ENCODE results near the gene CKS2.
A peak's percentile ranks its signal among the peaks of the same experiment; 100 is the strongest.
"Not testable (repeated sequence)": the region's sequence is repeated elsewhere in the genome, so short reads cannot be mapped to it uniquely, and the experiment has no call there.

Gene CKS2

DNA sequence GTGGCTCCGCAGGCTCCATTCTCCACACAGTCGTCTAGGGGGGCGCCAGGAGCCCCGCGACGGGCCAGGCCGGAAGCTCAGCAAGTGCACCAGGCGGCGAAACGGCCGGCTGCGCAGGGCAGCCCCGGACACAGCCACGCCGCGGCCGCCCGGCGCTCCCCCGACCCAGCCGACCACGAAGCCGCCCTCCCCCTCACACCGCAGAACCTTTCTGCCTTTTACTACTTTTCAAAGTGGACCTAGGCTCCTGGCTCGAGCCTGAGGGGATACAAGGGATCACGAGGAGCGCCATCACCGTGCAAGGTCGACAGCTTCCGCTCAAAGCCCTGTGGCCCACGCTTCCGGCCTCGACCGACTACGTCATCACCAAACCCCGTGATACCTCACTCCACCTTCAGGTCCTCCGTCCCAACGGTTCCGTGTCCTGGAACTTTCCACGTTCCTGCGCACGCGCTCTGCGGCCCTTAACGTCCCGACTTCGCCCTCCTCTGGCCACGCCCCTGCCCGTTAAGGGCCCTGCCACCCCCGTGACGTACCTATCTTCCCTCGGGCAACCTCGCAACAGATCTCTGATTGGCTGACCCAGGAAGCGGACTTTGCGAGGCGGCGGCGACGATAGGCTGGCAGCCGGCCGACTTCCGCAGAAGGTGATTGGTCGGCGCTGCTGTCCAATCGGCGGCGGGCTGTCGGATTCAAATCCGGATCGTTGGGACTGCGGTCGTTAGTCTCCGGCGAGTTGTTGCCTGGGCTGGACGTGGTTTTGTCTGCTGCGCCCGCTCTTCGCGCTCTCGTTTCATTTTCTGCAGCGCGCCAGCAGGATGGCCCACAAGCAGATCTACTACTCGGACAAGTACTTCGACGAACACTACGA lies at the start of gene CKS2:
Gene CKS2 (plus strand): TSS at position 721 of the 871 bp plus-strand sequence. CDS start 98 bp downstream, at position 819.
- no peaks in the 10 kb centered on the region for H3K9me3 ChIP-seq (ENCODE audit: low read length)
- peaks cover 18% of the 10 kb centered on the region for H3K4me1 ChIP-seq (ENCODE audit: insufficient read depth, low read length)
- no peaks in the 10 kb centered on the region for H3K27me3 ChIP-seq (ENCODE audit: control insufficient read depth in 1 of 2, insufficient read depth in 2 of 2, low read length in 2 of 2)
- peak within 1 kb of the TSS; percentile 92 for H3K9ac ChIP-seq (ENCODE audit: low read length)
- peak within 1 kb of the TSS; percentile 92 for H3K27ac ChIP-seq (ENCODE audit: low read depth, low read length)
- peak within 1 kb of the TSS; percentile 77 to 94 for H3K4me3 ChIP-seq (ENCODE audit: low read depth in 1 of 2, low read length in 2 of 2)
- peaks cover 5% of the 10 kb centered on the region for H3K36me3 ChIP-seq (ENCODE audit: insufficient read depth, low read length)

DNA sequence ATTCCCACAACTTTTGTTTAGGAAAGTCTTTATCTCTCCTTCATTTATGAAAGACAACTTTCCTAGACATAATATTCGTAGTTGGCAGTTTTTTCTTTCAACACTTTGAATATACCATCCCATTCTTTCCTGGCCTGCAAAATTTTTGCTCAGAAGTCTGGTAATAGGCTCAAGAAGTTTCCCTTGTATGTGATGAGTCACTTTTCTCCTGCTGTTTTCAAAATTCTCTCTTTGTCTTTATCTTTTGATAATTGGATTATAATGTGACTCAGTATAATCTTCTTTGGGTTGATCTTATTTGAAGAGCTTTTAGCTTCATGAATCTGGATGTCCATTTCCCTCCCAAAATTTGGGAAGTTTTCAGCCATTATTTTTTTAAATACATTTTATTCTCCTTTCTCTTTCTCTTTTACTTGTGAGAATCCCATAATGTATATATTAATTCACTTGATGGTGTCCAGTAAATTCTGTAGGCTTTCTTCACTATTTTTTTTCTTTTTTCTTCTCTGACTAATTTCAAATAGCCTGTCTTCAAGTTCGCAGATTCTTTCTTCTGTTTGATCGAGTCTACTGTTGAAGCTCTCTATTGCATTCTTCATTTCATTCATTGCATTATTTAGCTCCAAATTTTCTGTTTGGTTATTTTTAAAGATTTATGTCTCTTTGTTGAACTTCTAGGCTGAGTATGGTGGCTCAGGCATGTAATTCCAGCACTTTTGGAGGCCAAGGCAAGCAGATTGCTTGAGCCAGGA lies 37.3 kb upstream of the CKS2 start:
- no peaks in the 10 kb centered on the region for H3K4me1 ChIP-seq (ENCODE audit: insufficient read depth, low read length)
- H3K4me3 ChIP-seq (ENCODE audit: low read depth in 1 of 2, low read length in 2 of 2), result no peak overlapping the region

DNA sequence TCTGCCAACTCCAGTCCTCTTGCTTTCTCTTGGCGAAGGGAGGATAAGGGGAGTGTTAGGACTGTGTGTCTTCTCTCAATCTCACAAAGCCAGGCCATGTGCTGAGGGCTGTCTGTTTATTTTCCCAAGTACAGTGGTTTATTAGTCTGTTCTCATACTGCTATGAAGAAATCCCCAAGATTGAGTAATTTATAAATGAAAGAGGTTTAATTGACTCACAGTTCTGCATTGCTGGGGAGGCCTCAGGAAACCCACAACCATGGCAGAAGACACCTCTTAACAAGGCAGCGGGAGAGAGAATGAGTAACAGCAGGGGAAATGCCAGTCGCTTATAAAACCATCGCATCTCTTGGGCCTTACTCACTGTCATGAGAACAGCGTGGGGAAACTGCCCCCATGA lies 36.2 kb upstream of the CKS2 start:
- Histone ChIP-seq H3K9ac (ENCODE audit: low read length) (no peak overlapping the region), H3K36me3 (ENCODE audit: insufficient read depth, low read length) (no peaks in the 10 kb centered on the region), H3K4me1 (ENCODE audit: insufficient read depth, low read length) (no peaks in the 10 kb centered on the region), H3K4me3 (ENCODE audit: low read depth in 1 of 2, low read length in 2 of 2) (no peak overlapping the region), H3K27me3 (ENCODE audit: control insufficient read depth in 1 of 2, insufficient read depth in 2 of 2, low read length in 2 of 2) (no peaks in the 10 kb centered on the region), H3K27ac (ENCODE audit: low read depth, low read length) (no peak overlapping the region), H3K9me3 (ENCODE audit: low read length) (no peaks in the 10 kb centered on the region)

More for the DNA sequence above, 37.3 kb upstream of the CKS2 start:
- no peak overlapping the region for H3K9ac ChIP-seq (ENCODE audit: low read length)
- no peaks in the 10 kb centered on the region for H3K27me3 ChIP-seq (ENCODE audit: control insufficient read depth in 1 of 2, insufficient read depth in 2 of 2, low read length in 2 of 2)
- H3K9me3 ChIP-seq (ENCODE audit: low read length), result no peaks in the 10 kb centered on the region
- no peaks in the 10 kb centered on the region for H3K36me3 ChIP-seq (ENCODE audit: insufficient read depth, low read length)
- no peak overlapping the region for H3K27ac ChIP-seq (ENCODE audit: low read depth, low read length)

DNA sequence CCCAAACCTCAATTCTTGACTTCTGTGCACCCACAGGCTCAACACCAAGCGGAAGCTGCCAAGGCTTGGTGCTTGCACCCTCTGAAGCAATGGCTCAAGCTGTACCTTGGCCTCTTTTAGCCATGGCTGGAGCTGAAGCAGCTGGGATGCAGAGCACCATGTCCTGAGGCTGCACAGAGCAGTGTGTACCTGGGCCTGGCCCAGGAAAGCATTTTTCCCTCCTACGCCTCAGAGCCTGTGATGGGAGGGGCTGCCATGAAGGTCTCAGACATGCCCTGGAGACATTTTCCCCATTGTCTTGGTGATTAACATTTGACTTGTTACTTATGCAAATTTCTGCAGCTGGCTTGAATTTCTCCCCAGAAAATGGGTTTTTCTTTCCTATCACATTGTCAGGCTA lies 35.0 kb upstream of the CKS2 start:
- not testable (repeated sequence) for H3K27me3 ChIP-seq (ENCODE audit: control insufficient read depth in 1 of 2, insufficient read depth in 2 of 2, low read length in 2 of 2); H3K9me3 ChIP-seq (ENCODE audit: low read length); H3K9ac ChIP-seq (ENCODE audit: low read length); H3K27ac ChIP-seq (ENCODE audit: low read depth, low read length); H3K36me3 ChIP-seq (ENCODE audit: insufficient read depth, low read length); H3K4me1 ChIP-seq (ENCODE audit: insufficient read depth, low read length); H3K4me3 ChIP-seq (ENCODE audit: low read depth in 1 of 2, low read length in 2 of 2)

DNA sequence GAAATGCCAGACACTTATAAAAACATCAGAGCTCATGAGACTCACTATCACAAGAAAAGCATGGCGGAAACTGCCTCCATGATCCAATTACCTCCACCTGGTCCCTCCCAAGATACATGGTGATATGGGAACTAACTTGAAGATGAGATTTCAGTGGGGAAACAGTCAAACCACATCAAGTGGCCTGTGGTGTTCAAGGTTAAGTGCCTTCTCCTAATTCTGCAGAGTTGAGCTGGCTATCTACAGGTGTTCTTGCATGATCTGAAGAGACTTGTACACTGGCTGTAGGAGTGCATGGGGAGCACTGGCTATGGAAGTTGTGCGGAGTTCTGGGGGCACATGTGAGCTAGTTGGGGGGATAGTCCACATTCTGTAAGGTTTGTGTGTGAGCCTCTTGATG lies 34.0 kb upstream of the CKS2 start:
- no peak overlapping the region for H3K9ac ChIP-seq (ENCODE audit: low read length)
- no peaks in the 10 kb centered on the region for H3K9me3 ChIP-seq (ENCODE audit: low read length)
- H3K4me1 ChIP-seq (ENCODE audit: insufficient read depth, low read length), result no peaks in the 10 kb centered on the region
- no peaks in the 10 kb centered on the region for H3K27me3 ChIP-seq (ENCODE audit: control insufficient read depth in 1 of 2, insufficient read depth in 2 of 2, low read length in 2 of 2)
- no peak overlapping the region for H3K4me3 ChIP-seq (ENCODE audit: low read depth in 1 of 2, low read length in 2 of 2)
- H3K36me3 ChIP-seq (ENCODE audit: insufficient read depth, low read length), result no peaks in the 10 kb centered on the region
- no peak overlapping the region for H3K27ac ChIP-seq (ENCODE audit: low read depth, low read length)

DNA sequence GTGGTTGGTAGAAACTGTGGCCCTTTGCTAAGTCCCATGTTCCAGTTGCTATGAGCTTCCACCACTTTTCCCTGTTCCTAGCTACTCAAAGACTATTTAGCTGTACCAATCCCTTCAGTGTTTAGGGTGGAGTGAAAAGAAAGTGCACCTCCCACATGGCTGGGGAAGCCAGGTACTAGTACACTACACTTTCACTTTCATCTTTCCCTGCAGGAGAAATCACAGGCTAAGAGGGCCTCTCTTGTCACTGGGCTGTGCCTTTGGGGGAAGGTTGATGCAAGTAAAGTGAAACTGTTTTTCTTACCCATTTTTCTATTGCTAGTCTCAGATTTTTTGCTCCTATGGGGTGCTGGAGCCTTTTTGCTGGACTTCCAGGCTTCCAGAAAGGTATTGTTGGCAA lies 33.5 kb upstream of the CKS2 start:
- Histone ChIP-seq H3K4me1 (ENCODE audit: insufficient read depth, low read length) (no peaks in the 10 kb centered on the region), H3K27ac (ENCODE audit: low read depth, low read length) (no peak overlapping the region), H3K9me3 (ENCODE audit: low read length) (no peaks in the 10 kb centered on the region), H3K27me3 (ENCODE audit: control insufficient read depth in 1 of 2, insufficient read depth in 2 of 2, low read length in 2 of 2) (no peaks in the 10 kb centered on the region), H3K4me3 (ENCODE audit: low read depth in 1 of 2, low read length in 2 of 2) (no peak overlapping the region), H3K36me3 (ENCODE audit: insufficient read depth, low read length) (no peaks in the 10 kb centered on the region), H3K9ac (ENCODE audit: low read length) (no peak overlapping the region)

DNA sequence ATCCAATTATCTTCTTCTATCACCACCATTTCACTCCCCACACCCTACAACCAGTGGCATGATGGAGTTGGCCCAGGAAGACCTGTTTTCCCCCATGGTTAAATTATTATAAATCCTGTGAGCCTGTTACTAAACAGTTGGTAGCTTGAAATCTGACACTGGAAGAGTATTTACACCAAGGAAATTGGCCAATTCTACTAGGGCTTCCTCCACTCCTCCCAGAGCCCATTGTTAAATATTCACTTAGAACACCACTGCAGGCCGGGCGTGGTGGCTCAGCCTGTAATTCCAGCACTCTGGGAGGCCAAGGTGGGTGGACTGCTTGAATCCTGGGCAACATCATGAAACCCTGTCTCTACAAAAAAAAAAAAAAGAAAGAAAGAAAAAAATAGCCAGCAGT lies 32.4 kb upstream of the CKS2 start:
- H3K9me3 ChIP-seq (ENCODE audit: low read length), result no peaks in the 10 kb centered on the region
- no peaks in the 10 kb centered on the region for H3K27me3 ChIP-seq (ENCODE audit: control insufficient read depth in 1 of 2, insufficient read depth in 2 of 2, low read length in 2 of 2)
- H3K4me1 ChIP-seq (ENCODE audit: insufficient read depth, low read length), result no peaks in the 10 kb centered on the region

DNA sequence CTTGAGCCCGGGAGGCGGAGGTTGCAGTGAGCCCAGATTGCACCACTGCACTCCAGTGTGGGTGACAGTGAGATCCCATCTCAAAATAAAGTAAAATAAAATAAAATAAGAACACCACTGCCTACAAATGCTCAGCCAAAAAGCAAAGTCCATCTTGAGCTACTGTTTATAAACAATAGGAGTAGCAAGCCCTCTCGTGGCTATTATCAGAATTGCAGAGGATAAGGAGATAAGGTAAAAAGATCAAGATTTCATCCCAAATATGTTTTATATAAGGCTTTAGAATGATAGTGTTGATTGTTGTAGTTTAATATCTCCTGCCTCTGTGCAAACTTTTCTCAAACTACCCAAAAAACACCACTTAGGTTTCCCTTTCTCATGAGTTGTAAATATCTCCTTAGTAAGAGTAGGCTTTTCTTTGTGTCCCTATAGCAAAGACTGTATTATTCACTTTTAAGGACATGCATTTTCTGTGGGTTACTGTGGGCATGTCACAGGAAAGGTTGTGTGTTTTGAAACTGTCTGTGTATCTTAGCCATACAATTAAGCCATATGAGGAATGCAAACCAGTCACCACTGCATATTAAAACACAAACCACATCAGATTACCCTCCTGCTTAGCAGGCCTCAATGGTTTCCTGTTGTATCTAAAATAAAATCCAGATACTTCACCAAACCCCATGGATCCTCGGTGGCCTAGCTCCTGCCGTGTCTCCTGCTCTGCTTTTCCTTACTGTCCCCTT lies 31.8 kb upstream of the CKS2 start:
- H3K9me3 ChIP-seq (ENCODE audit: low read length), result no peaks in the 10 kb centered on the region
- H3K4me1 ChIP-seq (ENCODE audit: insufficient read depth, low read length), result no peaks in the 10 kb centered on the region
- H3K27ac ChIP-seq (ENCODE audit: low read depth, low read length), result no peak overlapping the region
- no peak overlapping the region for H3K9ac ChIP-seq (ENCODE audit: low read length)
- H3K36me3 ChIP-seq (ENCODE audit: insufficient read depth, low read length), result no peaks in the 10 kb centered on the region
- no peaks in the 10 kb centered on the region for H3K27me3 ChIP-seq (ENCODE audit: control insufficient read depth in 1 of 2, insufficient read depth in 2 of 2, low read length in 2 of 2)
- no peak overlapping the region for H3K4me3 ChIP-seq (ENCODE audit: low read depth in 1 of 2, low read length in 2 of 2)

More for the DNA sequence above, 32.4 kb upstream of the CKS2 start:
- H3K27ac ChIP-seq (ENCODE audit: low read depth, low read length), result no peak overlapping the region
- no peak overlapping the region for H3K4me3 ChIP-seq (ENCODE audit: low read depth in 1 of 2, low read length in 2 of 2)
- H3K9ac ChIP-seq (ENCODE audit: low read length), result no peak overlapping the region
- H3K36me3 ChIP-seq (ENCODE audit: insufficient read depth, low read length), result no peaks in the 10 kb centered on the region

DNA sequence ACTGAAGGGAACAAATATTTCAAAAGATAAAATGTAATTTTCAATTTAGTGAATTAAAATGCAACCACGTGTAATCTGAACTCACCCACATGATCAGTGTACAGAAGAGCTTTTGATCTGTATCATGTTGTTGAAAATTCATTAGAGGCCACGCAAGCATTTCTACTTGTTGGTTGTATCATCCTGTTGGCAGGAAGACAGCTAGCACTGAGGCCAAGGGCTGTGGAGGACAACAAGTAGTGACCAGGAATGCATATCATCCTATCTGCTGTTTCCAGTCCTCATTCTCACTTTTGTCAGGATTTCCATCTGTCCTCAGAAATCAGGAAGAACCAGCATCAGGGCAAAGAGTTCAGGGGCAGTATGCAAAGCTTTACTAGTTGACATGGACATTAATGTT lies 29.9 kb upstream of the CKS2 start:
- no peaks in the 10 kb centered on the region for H3K36me3 ChIP-seq (ENCODE audit: insufficient read depth, low read length)
- H3K27me3 ChIP-seq (ENCODE audit: control insufficient read depth in 1 of 2, insufficient read depth in 2 of 2, low read length in 2 of 2), result no peaks in the 10 kb centered on the region
- H3K27ac ChIP-seq (ENCODE audit: low read depth, low read length), result no peak overlapping the region
- no peaks in the 10 kb centered on the region for H3K9me3 ChIP-seq (ENCODE audit: low read length)
- H3K9ac ChIP-seq (ENCODE audit: low read length), result no peak overlapping the region
- no peaks in the 10 kb centered on the region for H3K4me1 ChIP-seq (ENCODE audit: insufficient read depth, low read length)
- no peak overlapping the region for H3K4me3 ChIP-seq (ENCODE audit: low read depth in 1 of 2, low read length in 2 of 2)

DNA sequence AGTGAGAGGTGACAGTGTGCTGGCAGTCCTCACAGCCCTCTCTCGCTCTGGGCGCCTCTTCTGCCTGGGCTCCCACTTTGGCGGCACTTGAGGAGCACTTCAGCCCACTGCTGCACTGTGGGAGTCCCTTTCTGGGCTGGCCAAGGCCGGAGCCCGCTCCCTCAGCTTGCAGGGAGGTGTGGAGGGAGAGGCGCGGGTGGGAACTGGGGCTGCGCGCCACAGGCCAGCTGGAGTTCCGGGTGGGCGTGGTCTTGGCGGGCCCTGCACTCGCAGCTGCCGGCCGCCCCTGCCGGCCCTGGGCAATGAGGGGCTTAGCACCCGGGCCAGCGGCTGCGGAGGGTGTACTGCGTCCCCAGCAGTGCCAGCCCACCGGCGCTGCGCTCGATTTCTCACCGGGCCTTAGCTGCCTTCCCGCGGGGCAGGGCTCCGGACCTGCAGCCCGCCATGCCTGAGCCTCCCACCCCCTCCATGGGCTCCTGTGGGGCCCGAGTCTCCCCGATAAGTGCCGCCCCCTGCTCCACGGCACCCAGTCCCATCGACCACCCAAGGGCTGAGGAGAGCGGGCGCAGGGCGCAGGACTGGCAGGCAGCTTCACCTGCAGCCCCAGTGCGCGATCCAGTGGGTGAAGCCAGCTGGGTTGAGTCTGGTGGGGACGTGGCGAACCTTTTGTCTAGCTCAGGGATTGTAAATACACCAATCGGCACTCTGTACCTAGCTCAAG lies 28.6 kb upstream of the CKS2 start:
- H3K27me3 ChIP-seq (ENCODE audit: control insufficient read depth in 1 of 2, insufficient read depth in 2 of 2, low read length in 2 of 2); H3K27ac ChIP-seq (ENCODE audit: low read depth, low read length); H3K4me3 ChIP-seq (ENCODE audit: low read depth in 1 of 2, low read length in 2 of 2); H3K4me1 ChIP-seq (ENCODE audit: insufficient read depth, low read length); H3K9me3 ChIP-seq (ENCODE audit: low read length); H3K9ac ChIP-seq (ENCODE audit: low read length); H3K36me3 ChIP-seq (ENCODE audit: insufficient read depth, low read length): not testable (repeated sequence)

DNA sequence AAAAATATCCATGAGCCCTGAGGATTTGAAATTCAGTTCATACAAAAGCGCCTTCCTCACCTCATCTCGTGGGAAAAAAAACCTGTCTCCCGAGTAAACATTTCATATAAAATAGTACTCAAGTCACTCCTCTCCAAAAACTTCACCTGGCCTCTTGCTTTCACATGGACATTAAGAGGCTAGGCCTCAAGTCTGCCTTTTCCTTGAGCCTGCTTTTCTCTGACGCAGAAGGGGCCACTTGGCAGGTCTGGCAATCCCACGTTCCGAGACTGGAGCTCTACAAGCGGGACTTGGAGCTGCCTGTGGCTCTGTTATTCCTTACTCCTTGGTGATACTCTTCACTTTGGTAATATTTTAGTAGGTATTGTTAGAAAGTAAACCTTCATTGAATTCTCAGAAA lies 26.9 kb upstream of the CKS2 start:
- H3K9ac ChIP-seq (ENCODE audit: low read length), result no peak overlapping the region
- H3K4me1 ChIP-seq (ENCODE audit: insufficient read depth, low read length), result no peaks in the 10 kb centered on the region
- no peak overlapping the region for H3K27ac ChIP-seq (ENCODE audit: low read depth, low read length)
- no peaks in the 10 kb centered on the region for H3K27me3 ChIP-seq (ENCODE audit: control insufficient read depth in 1 of 2, insufficient read depth in 2 of 2, low read length in 2 of 2)
- no peak overlapping the region for H3K4me3 ChIP-seq (ENCODE audit: low read depth in 1 of 2, low read length in 2 of 2)
- H3K9me3 ChIP-seq (ENCODE audit: low read length), result no peaks in the 10 kb centered on the region
- no peaks in the 10 kb centered on the region for H3K36me3 ChIP-seq (ENCODE audit: insufficient read depth, low read length)

Data from muscle layer of colon (tissue), 2 donors.